HCEC 1CT (cell line): Measurements from ENCODE around the gene KIF22.
"Not testable (repeated sequence)": the region's sequence is repeated elsewhere in the genome, so short reads cannot be mapped to it uniquely, and the experiment has no call there.

Source experiments
- DNase-seq: peaks from one replicate; pipeline ENCODE4 v3.0.0-alpha.2; 2017

KIF22 gene

DNA sequence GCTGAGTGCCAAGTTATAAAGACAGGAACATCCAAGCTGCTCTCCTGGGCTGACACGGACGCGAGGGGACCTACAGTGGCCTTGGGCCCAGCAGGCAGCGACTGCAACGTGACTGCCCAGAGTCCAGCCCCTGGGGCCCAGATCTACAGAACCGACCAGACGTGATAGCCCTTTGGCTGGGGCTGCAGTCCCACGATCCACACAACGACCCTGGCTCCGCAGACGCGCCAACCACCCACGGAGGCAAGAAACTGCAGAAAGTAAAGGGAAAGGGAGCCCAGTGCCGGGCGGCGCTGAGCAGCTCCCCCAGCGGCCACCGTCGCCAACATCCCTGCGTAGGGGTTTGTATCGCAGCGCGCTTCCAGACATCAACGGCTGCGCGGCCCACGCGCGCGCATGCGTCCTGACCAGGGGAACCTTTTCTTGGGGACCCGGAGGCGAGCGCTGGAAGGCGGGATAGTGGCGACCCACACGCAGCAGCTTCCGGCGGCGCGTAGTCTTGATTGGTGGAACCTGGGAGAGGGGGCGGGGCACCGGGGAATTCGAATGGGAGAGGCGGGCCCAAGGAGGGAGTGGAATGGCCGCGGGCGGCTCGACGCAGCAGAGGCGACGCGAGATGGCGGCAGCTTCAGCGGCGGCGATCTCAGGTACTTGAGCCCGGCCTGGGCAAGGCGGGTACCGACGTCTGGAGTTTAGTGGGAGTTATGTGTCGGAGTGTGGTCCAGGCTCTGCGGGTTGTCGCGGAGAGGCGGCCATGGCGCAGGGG lies at the start of gene KIF22:
Gene KIF22, plus strand, starts transcription at position 569 of the 766 bp plus-strand sequence. Its CDS starts 9 bp downstream, at position 578.
- DNase-seq, result peak; percentile 98

DNA sequence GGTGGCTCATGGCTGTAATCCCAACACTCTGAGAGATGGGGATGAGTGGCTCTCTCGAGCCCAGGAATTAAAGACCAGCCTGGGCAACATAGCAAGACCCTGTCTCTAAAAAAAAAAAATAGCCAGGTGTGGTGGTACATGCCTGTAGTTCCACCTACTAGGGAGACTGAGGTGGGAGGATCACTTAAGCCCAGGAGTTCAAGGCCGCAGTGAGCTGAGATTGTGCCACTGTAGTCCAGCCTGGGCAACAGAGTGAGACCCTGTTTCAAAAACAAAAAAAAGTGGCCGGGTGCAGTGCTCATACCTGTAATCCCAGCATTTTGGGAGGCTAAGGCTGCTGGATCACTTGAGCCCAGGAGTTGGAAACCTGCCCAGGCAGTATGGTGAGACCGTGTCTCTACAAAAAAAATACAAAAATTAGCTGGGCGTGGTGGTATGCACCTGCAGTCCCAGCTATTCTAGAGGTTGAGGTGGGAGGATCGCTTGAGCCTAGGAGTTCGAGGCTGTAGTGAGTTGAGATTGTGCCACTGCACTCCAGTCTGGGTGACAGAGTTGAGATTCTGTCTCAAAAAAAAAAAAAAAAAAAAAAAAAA lies 47.8 kb upstream of the KIF22 start:
- DNase-seq, result no peak

DNA sequence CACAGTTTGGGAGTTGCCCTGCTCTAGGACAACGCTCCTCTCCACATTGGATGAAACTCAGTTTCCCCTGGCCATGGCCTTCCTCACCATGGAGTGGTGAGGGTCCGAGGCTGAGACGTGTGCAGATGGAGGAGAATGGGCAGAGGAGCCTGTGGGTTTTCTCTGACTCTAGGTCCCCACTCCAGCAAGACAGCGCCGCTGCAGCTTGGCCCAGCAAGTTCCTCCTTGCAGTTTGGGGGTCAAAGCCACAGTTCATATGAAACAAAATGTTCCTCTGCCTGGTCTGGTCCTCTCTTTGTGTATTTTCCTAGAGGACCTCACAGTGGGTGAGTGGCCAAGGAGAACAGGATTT lies 47.1 kb upstream of the KIF22 start:
- DNase-seq, result no peak

DNA sequence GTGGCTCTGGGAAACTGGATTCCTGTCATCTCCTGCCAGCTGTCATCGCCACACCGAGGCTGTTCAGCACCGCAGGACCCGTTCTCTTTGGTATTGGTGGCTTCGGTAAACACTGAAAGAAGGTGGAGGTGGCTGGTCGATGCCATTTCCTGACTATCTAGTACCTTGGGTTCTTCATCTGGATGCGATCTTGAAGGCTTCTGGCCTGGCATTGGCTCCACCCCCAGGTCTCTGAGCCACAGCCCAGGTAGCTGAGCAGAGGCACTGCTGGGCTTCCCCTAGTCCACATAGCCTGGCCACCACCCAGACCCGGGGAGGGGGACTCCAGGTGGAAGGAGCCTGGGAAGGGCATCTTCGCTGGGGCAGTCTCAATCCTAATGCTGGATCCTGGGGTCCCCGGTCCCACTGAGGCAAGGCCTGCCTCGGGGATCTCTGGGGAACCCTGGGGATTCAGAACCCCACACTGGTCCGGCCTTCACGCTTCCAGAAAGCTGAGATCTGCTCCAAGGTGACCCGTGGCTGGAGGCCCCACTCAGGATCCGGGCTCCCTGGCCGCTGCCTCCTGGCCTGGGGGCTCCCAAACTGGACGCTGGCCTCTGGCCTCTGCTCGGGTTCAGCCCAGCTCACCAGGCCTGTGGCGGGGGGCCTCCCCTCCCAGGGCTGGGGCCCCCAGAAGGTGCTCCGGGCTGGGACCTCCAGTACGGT lies 46.6 kb upstream of the KIF22 start:
- no peak for DNase-seq

DNA sequence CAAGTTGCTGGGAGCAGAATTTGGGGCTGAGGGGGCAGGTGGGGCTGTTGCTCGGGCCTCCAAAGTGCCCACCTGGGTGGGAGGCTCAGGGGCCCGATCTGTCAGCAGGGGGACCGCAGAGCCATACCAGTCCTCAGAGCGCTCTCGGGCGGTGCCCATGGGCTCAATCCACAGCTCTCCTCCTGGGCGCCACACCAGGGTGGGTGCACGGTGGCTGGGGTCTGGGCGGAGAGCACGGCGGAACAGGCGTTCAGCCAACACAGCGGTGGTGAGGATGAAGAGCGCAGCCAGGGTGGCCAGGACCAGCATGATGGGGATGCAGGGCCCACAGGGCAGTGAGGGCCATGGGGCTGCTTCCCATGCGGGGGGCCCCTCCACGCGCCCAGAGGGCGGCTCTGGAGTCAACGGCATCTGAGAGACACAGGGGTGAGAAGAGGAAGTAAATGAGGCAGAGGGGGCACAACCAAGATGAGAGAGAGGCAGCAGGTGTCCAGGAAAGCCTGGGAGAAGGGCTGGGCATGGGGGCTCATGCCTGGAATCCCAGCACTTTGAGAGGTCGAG lies 45.9 kb upstream of the KIF22 start:
- no peak for DNase-seq

DNA sequence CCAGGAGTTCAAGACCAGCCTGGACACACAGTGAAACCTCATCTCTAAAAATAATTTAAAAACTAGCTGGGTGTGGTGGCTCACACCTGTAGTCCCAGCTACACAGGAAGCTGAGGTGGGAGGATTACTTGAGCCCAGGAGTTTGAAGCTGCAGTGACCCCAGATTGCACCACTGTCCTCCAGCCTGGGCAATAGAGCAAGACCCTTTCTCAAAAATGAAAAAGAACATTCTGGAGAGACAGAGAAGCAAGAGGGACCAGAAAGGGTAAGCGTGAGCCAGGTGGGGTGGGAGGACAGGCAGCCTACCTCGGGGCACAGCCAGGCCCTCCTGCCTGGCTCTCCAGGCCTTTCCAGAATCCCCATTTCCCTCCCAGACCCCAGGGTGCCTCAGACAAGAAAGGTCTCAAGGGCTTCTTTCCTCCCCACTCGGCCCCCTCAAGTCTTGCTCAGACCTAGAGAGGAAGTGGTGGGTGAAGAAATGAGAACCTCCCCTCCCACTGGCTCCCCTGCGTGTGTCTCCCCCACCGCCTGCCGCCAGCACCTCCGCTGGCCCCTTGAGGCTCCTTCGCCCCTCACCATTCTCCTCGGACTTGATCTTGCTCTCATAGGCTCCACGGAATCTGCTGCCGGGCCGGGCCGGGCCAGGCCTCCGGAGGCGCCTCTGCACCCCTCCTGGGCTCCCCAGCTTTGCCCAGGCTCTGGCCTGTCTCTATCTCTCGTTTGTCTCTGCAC lies 45.3 kb upstream of the KIF22 start:
- no peak for DNase-seq

DNA sequence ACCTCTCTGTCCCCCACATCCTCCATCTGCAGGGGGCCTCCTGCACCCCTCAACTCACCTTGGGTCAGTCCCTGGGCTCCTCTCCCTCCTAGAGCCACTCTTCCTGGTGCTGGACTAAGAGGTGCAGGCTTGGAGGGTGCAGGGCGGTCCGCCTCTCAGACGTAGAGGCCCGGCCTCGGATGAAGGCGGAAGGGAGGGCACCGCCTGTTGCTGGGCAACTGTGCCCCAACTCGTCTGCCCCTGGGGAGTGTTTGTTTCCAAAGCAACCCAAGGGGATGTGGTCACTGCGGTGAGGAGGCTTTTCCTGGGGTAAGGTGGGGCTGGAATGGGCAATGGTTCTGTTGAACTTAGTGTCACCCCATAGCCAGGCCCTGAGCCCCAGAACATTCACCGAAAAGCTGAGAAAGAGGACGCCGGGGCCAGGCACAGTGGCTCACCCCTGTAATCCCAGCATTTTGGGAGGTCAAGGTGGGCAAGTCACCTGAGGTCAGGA lies 44.7 kb upstream of the KIF22 start, which contains the start of gene C16orf54:
Gene C16orf54, minus strand, starts transcription at position 138 of the 493 bp plus-strand sequence. CDS start 1,039 bp downstream, outside the sequence.
- DNase-seq, result no peak

DNA sequence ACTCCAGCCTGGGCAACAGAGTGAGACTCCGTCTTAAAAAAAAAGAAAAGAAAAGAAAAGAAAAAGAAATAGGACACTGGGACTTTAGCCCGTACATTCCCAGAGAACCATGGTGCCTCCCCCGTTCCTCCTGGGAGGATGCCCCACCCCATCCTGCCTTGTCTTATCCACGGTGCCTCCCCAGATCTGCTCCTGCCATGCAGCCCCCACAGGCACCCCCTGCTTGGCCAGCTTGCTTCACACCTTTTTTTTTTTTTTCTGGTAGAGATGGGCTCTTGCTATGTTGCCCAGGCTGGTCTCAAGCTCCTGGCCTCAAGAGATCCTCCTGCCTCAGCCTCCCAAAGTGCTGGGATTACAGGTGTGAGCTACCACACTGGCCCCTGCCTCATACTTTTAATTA lies 44.0 kb upstream of the KIF22 start:
- DNase-seq, result not testable (repeated sequence)

DNA sequence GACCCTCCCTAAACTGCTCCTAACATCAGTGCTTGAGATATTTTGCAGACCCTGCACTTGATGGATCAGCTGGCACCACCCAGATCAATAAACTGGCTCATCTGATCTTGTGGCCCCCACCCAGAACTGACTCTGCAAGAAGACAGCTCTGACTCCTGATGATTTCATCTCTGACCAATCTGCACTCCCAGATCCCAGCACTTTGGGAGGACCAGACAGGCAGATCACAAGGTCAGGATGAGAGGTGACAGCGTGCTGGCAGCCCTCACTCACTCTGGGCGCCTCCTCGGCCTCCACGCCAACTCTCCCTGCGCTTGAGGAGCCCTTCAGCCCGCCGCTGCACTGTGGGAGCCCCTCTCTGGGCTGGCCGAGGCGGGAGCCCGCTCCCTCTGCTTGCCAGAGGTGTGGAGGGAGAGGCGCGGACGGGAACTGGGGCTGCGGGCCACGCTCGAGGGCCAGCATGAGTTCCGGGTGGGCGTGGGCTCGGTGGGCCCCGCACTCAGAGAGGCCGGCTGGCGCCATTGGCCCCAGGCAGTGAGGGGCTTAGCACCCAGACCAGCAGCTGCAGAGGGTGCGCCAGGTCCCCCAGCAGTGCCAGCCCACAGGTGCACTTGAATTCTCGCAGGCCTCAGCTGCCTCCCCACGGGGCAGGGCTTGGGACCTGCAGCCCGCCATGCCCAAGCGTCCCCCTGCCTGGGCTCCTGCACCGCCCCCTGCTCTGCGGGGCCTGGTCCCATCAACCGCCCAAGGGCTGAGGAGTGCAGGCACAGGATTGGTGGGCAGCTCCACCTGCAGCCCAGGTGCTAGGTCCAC lies 42.4 kb upstream of the KIF22 start:
- DNase-seq, result no peak

DNA sequence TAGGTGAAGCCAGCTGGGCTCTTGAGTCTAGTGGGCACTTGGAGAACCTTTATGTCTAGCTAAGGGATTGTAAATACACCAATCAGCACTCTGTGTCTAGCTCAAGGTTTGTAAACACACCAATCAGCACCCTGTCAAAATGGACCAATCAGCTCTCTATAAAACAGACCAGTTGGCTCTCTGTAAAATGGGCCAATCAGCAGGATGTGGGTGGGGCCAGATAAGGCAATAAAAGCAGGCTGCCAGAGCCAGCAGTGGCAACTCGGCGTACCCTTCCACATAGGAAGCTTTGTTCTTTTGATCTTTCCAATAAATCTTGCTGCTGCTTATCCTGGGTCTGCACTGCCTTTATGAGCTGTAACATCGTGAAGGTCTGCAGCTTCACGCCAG lies 41.8 kb upstream of the KIF22 start:
- DNase-seq, result not testable (repeated sequence)

DNA sequence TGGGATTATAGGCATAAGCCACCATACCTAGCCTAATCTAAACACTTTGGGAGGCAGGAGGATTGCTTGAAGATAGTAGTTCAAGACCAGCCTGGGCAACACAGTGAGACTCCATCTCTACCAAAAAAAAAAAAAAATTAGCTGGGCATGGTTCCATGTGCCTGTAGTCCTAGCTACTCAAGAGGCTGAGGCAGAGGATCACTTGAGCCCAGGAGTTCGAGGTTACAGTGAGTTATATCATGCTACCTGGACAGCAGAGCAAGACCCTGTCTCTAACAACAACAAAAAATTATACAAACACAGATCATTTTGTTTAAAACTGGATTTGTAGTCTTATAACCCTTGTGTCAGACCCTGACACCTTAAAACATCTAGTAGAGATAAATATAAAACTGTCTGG lies 37.0 kb upstream of the KIF22 start:
- DNase-seq, result no peak

DNA sequence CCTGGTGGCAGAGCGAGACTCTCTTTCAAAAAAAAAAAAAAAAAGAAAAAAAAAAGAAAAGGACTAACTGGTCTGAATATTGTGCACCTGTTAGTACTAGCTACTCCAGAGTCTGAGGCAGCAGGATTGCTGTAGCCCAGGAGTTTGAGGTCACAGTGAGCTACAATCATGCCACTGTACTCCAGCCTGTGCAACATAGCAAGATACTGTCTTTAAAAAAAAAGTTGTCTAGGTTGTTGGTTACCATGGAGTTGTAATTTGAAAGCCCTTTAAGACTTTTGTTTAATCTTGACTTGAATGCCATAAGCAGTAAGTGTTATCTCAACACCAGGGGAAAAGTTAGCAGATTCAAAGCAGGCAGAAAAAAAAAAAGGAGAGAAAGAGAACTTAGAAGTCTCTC lies 33.9 kb upstream of the KIF22 start:
- no peak for DNase-seq

DNA sequence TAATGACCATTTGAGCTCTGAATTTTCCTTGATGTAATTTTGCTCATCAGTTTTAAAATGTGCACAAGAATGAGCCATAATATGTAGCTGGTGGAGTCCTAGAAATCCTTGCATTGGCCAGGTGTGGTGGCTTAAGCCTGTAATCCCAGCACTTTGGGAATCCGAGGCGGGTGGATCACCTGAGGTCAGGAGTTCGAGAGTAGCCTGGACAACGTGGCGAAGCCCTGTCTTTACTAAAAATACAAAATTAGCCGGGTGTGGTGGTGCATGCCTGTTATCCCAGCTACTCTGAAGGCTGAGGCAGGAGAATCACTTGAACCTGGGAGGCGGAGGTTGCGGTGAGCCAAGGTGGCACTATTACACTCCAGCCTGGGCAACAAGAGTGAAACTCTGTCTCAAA lies 33.5 kb upstream of the KIF22 start:
- DNase-seq, result not testable (repeated sequence)

DNA sequence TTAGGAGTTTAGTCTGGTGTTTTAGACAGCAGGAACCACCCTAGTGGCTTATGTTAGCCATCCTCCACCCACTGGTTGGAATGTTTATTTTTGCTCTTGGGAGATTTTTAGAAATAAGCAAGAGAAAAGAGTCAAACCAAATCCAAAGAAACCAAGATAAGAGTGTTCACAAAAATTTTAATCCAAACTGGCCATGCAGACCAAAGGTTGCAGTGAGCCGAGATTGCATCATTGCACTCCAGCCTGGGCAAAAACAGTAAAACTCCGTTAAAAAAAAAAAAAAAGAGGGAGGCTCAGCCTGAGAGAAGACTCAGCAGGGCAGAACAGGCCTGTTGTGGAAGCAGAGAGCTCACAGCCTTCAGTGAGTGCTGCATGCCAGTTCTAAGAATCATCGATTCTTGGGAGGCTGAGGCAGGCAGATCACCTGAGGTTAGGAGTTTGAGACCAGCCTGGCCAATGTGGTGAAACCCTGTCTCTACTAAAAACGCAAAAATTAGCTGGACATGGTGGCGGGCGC lies 32.5 kb upstream of the KIF22 start:
- no peak for DNase-seq

DNA sequence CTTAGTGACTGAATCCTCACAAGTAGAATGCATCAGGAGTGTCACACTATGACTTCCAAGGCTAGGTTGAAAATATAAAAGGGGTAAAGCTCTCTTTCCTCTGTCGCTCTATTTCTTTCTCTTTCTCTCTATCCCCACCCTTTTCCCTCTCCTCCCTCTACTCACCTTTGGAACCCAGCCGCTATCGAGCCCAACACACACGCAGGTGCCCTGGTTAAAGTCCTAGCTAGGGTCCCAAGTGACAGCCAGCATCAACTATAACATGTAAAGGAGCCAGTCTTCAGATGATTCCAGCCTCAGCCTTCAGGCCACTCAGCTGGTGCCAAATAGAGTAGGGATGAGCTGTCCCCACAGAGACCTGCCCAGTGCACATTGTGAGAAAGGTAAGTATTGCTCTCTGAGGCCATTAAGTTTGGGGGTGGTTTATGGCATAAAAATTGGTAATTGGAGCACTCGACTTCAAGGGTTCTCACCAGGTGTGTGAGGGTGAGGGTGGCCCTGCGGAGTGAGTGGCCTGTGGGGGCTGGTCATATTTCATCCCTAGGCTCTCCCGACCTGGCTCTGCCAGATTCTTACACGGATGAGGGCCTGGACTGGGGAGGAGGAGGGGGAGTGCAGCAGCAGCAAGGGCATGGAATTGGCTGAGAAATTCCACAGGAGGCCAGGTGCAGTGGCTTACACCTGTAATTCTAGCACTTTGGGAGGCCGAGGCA lies 29.8 kb upstream of the KIF22 start:
- DNase-seq, result no peak

DNA sequence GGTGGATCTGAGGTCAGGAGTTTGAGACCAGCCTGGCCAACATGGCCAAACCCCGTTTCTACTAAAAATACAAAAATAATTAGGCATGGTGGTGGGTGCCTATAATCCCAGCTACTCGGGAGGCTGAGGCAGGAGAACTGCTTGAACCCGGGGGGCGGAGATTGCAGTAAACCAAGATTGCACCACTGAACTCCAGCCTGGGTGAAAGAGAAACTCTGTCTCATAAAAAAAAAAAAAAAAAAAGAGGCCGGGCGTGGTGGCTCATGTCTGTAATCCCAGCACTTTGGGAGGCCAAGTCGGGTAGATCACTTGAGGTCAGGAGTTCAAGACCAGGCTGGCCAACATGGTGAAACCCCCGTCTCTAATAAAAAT lies 29.3 kb upstream of the KIF22 start:
- DNase-seq, result not testable (repeated sequence)

DNA sequence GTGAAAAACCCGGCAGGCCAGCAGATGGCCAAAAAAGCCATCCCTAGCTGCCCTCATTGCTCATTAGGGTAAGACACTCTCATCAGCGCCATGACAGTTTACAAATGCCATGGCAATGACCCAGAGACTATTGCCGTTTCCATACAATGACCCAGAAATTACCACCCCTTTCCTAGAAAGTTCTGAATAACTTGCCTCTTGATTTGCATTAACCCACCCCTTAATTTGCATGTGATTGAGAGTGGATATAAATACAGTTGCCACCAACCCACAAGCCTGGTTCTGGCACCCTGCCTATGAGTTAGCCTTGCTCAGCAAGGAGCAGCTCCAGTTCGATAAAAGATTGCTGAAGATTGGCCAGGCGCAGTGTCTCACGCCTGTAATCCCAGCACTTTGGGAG lies 28.7 kb upstream of the KIF22 start:
- no peak for DNase-seq

DNA sequence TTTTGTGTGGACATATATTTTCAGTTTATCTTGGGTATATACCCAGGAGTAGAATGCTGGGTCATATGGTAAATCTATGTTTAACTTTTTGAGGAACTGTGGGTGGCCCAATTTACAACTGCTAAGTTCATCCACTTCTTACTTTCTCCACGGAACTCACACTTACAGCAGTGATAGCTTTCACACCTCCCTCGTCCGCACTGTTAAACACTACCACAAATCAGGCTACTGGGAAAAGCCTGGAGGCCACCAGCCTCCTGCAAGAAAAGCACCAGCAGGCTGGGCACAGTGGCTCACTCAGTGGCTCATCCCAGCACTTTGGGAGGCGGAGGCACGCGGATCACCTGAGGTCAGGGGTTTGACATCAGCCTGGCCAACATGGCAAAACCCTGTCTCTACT lies 27.2 kb upstream of the KIF22 start:
- DNase-seq, result no peak

DNA sequence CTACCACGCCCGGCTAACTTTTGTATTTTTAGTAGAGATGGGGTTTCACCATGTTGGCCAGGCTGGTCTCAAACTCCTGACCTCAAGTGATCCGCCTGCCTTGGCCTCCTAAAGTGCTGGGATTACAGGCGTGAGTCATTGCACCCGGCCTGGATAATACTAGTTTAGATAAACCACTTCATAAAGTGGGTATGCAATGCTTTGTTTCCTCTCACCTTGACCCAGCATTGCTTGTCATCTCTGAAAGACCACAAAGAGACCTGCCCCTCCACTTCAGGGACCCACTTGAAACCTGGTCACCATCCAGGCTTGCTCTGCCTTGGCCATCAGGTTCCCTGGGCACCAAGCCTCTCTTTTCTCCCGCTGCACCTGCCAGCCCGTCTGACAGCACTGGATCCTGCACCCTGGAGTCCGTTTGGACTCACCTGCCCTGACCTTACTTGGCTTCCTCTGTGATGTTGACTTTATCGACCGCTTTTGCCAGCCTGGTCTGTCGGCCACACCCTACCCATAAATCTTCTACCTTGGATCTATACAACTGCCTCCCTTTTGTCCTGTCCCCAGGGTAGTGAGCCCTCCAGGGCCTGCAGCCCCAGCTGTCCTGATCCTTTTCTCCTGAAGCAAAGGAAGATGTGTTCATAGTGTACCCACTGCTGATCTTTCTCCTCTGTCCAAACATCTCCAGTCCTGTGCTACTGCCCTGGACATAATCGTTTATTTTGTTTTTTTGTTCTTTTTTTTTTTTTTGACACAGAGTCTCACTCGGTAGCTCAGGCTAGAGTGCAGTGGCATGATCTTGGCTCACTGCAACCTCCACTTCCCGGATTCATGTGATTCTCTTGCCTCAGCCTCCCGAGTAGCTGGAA lies 25.2 kb upstream of the KIF22 start:
- no peak for DNase-seq

DNA sequence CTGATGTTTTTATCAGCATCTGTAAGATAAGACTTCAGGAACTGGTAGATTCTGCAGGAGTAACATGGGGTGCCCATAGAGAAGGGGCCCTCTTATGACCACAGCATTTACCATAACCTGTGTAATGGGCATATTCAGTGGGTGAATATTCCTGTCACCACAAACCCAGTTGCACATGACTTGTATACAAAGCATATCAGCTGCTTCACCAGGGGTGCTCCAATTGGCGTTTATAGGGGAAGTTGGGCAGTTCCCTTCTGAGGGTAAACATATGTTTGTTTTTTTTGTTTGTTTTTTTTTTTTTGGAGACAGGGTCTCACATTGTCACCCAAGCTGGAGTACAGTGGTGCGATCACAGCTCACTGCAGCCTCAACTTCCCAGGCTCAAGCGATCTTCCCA lies 24.0 kb upstream of the KIF22 start:
- DNase-seq, result no peak
